Skin of body (tissue), 2 donors: ENCODE data around the gene TMEM51. TPM values are rescaled to one million over a fixed set of nuclear protein-coding genes. Genes with fewer than 3 reads are reported as not detected.

Source experiments
- DNase-seq: peaks from one replicate; lab custom pipeline; 2025; lab: John Stamatoyannopoulos, UW
- total RNA-seq: library from RNA; depleted of rRNA; stranded (reverse); fragments of >200 nt; gene quantifications from one replicate; pipeline ENCODE4 v1.2.3, GENCODE V29; 2014

TMEM51 gene
- total RNA-seq, 1 donor from 2014 or later = 3.6 TPM

- no peak for DNase-seq
Measured at GRCh38 chr1:15244813-15245212, 91.3 kb downstream of the TMEM51 start.

- peak; percentile 60 for DNase-seq
Measured at GRCh38 chr1:15245593-15246360, 92.2 kb downstream of the TMEM51 start.

GRCh38 chr1:15246960-15247614 is 93.5 kb downstream of the TMEM51 start, which contains the start of gene FHAD1:
TSS of gene FHAD1 (plus strand) at chr1:15247223. CDS start at chr1:15251785, 4,562 bp downstream.
- peak; percentile 27 for DNase-seq

GRCh38 chr1:15248216-15248615 is 94.7 kb downstream of the TMEM51 start:
- no peak for DNase-seq

- no peak for DNase-seq
Measured at GRCh38 chr1:15249081-15249480, 95.5 kb downstream of the TMEM51 start.

- no peak for DNase-seq
Measured at GRCh38 chr1:15251857-15252835, 98.6 kb downstream of the TMEM51 start.

- peak; percentile 4 for DNase-seq
Measured at GRCh38 chr1:15254559-15254958, 101.0 kb downstream of the TMEM51 start.

GRCh38 chr1:15255582-15256149 is 102.1 kb downstream of the TMEM51 start:
- no peak for DNase-seq

GRCh38 chr1:15256584-15256983 is 103.0 kb downstream of the TMEM51 start:
- DNase-seq = no peak

GRCh38 chr1:15257309-15257708 is 103.8 kb downstream of the TMEM51 start:
- DNase-seq = no peak

GRCh38 chr1:15258833-15259621 is 105.5 kb downstream of the TMEM51 start:
- no peak for DNase-seq

GRCh38 chr1:15259622-15260007 is 106.1 kb downstream of the TMEM51 start:
- no peak for DNase-seq

GRCh38 chr1:15260418-15261154 is 107.0 kb downstream of the TMEM51 start:
- no peak for DNase-seq

GRCh38 chr1:15261155-15262002 is 107.8 kb downstream of the TMEM51 start:
- DNase-seq = no peak

GRCh38 chr1:15262003-15262377 is 108.4 kb downstream of the TMEM51 start:
- DNase-seq = no peak

GRCh38 chr1:15262706-15263105 is 109.2 kb downstream of the TMEM51 start:
- DNase-seq = no peak

- no peak for DNase-seq
Measured at GRCh38 chr1:15264769-15265168, 111.2 kb downstream of the TMEM51 start.
